Measurements from ENCODE around the gene FAM222B. TPM values are rescaled to one million over a fixed set of nuclear protein-coding genes. Genes with fewer than 3 reads are reported as not detected.

The FAM222B gene
- total and polyA plus RNA-seq, 9 of the 15 experiments (the other 6 are each of a cell fraction or from before 2014, with no cell fraction given), result 4.0 to 34.6 (median 7.5) TPM

DNA sequence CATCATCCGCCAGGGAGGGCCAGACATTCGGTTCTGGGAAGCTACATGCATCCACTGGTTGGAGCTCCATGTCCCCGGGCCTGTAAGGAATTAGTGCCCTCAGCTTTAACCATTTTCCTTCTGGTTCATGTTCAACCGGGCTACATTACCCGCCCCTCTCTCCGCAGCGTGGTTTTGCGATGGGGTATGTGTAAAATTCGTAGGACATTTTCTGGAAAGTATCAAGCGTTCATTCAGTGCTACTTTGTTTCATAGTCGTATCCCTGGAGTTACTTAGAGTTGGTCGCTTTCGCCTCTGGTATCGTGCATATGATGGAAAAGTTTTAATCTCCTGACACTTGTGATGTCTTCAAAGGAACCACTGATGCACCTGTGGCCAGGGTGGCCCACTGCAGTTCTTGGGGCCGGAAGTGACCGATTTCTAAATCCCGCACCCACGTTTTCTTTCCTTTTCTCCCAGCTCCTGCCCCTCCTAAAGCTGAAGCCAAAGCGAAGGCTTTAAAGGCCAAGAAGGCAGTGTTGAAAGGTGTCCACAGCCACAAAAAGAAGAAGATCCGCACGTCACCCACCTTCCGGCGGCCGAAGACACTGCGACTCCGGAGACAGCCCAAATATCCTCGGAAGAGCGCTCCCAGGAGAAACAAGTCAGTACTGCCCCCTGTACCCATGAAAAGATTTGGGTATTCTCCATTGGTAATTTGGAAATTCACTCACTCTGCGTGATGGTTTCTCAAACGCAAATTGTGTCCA lies 122.2 kb downstream of the FAM222B start (continued):
- TF ChIP-seq DNMT1 (IDR thresholded peaks at IDR 0.05), result 0 out of 2 replicates have a peak, but pooled peaks have one; percentile 74
- TF ChIP-seq ZNF57 (CRISPR knock-in tag; IDR thresholded peaks at IDR 0.05), result no peak
- 0 out of 2 replicates have a peak, but pooled peaks have one; percentile 43 for TF ChIP-seq ZNF436 (CRISPR knock-in tag; IDR thresholded peaks at IDR 0.05)
- TF ChIP-seq MYBL2 (IDR thresholded peaks at IDR 0.05; ENCODE audit: low read depth), result no peak
- TF ChIP-seq MYBL2 (CRISPR knock-in tag; IDR thresholded peaks at IDR 0.05; ENCODE audit: borderline replicate concordance), result no peak
- TF ChIP-seq SREBF1 (IDR thresholded peaks at IDR 0.05; ENCODE audit: borderline replicate concordance, low read depth, low read length), result no peak
- TF ChIP-seq CHD1 (IDR thresholded peaks at IDR 0.05; ENCODE audit: low read length), result peak; percentile 98
- TF ChIP-seq NFRKB (IDR thresholded peaks at IDR 0.05; ENCODE audit: low read depth), result peak; percentile 78; the same call in 1 of the 2 replicates
- TF ChIP-seq ZNF512 (tag; IDR thresholded peaks at IDR 0.05), result no peak
- no peak for TF ChIP-seq ZNF592 (IDR thresholded peaks at IDR 0.05)
- TF ChIP-seq ZNF23 (CRISPR knock-in tag; IDR thresholded peaks at IDR 0.05), result 0 out of 2 replicates have a peak, but pooled peaks have one; percentile 55
- TF ChIP-seq MECOM (CRISPR knock-in tag; IDR thresholded peaks at IDR 0.05), result no peak
- no peak for TF ChIP-seq EP400 (IDR thresholded peaks at IDR 0.05)
- no peak for TF ChIP-seq MEF2A (IDR thresholded peaks at IDR 0.05; ENCODE audit: control insufficient read depth, low read depth, low read length)
- no peak for TF ChIP-seq FOXK1 (CRISPR knock-in tag; IDR thresholded peaks at IDR 0.05; ENCODE audit: borderline replicate concordance)
- TF ChIP-seq FOXJ3 (CRISPR knock-in tag; IDR thresholded peaks at IDR 0.05), result no peak
- TF ChIP-seq MBD2 (IDR thresholded peaks at IDR 0.05; ENCODE audit: borderline replicate concordance, low read depth), result no peak
- TF ChIP-seq YBX1 (IDR thresholded peaks at IDR 0.05), result no peak
- no peak for TF ChIP-seq NRF1 (conservative IDR thresholded peaks at IDR 0.05 in 1 of 2, IDR thresholded peaks at IDR 0.05 in 1 of 2)
- TF ChIP-seq, protein P1, sequence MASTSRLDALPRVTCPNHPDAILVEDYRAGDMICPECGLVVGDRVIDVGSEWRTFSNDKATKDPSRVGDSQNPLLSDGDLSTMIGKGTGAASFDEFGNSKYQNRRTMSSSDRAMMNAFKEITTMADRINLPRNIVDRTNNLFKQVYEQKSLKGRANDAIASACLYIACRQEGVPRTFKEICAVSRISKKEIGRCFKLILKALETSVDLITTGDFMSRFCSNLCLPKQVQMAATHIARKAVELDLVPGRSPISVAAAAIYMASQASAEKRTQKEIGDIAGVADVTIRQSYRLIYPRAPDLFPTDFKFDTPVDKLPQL (IDR thresholded peaks at IDR 0.05; ENCODE audit: extremely low read depth, insufficient read length), result no peak
- TF ChIP-seq TARDBP (IDR thresholded peaks at IDR 0.05), result 0 out of 2 replicates have a peak, but pooled peaks have one; percentile 77
- no peak for TF ChIP-seq MCM3 (IDR thresholded peaks at IDR 0.05)
- TF ChIP-seq ZNF212 (CRISPR knock-in tag; IDR thresholded peaks at IDR 0.05), result no peak
- TF ChIP-seq KDM1A (IDR thresholded peaks at IDR 0.05), result no peak
- TF ChIP-seq ETV1 (tag; conservative IDR thresholded peaks at IDR 0.05; ENCODE audit: low read depth), result peak; percentile 57

Data from K562 (cell line).